GM12878 (cell line): ENCODE measurements around the gene SORCS2. TPM values are rescaled to one million over a fixed set of nuclear protein-coding genes. Genes with fewer than 3 reads are reported as not detected.

Source experiments
- ATAC-seq: fragments of 200-7000 bp; cut with Tn5 transposase; 3 replicates; pipeline ENCODE4 v1.9.1; 2020; ENCODE audit warnings: mild to moderate bottlenecking, moderate library complexity
- BruUV-seq: library from RNA; stranded (reverse); fragments of 400-500 nt; replicated peaks from 2 replicates; lab custom pipeline; 2021; lab: Mats Ljungman, UMichigan
- CTCF ChIA-PET: fragments of 300-600 bp; sonication (Branson Sonifier 250); formaldehyde crosslinking; extraction: SDS; loops from one replicate; lab custom pipeline; 2021; ENCODE audit warnings: inconsistent platforms; lab: Yijun Ruan, JAX
- POLR2A ChIA-PET: fragments of 350-600 bp; formaldehyde crosslinking; extraction: SDS; loops from one replicate; lab custom pipeline; 2021; ENCODE audit warnings: inconsistent platforms; lab: Charles Lee
- RAD21 ChIA-PET: fragments of 300-600 bp; sonication (Branson Sonifier 250); formaldehyde crosslinking; loops from one replicate; lab custom pipeline; 2023; ENCODE audit warnings: antibody characterized with exemption; ENCODE audit not compliant: unreplicated experiment; lab: Charles Lee
- SMC1A ChIA-PET: fragments of 300-600 bp; sonication (Branson Sonifier 250); formaldehyde crosslinking; loops from one replicate; lab custom pipeline; 2023; ENCODE audit not compliant: unreplicated experiment, uncharacterized antibody; lab: Charles Lee
- DNase-seq: peaks from one replicate; pipeline ENCODE4 v3.0.0-alpha.2; 2011; ENCODE audit warnings: low read depth, low spot score
- FAIRE-seq: peaks from 3 replicates; lab custom pipeline; 2011; peaks lifted over from hg19 to GRCh38; lab: Jason Lieb, UNC
- H2AFZ ChIP-seq: 2 replicates; pipeline ENCODE4 v1.6.0; 2011; ENCODE audit warnings: low read depth, low read length, control low read depth; ENCODE audit not compliant: control insufficient read depth
- H3K27ac ChIP-seq: 2 replicates; pipeline ENCODE4 v1.5.1; 2011; ENCODE audit warnings: control low read depth; ENCODE audit not compliant: control insufficient read depth, insufficient read depth
- H3K27me3 ChIP-seq, 2 experiments: replicated peaks in 1 of 2; 2 replicates each; pipeline versions ENCODE4 v1.6.0 to v1.6.1; 2011; ENCODE audit warnings: low read length in 1 of 2; ENCODE audit not compliant: control insufficient read depth in 2 of 2, insufficient read depth in 2 of 2
- H3K36me3 ChIP-seq, 2 experiments: 2 replicates each; pipeline ENCODE4 v1.5.1; 2011; ENCODE audit warnings: low read length in 1 of 2; ENCODE audit not compliant: control insufficient read depth in 2 of 2, insufficient read depth in 2 of 2
- H3K4me1 ChIP-seq: 2 replicates; pipeline ENCODE4 v1.6.1; 2011; ENCODE audit warnings: mild to moderate bottlenecking, low read length, moderate library complexity, mixed read lengths; ENCODE audit not compliant: control insufficient read depth, insufficient read depth
- H3K4me2 ChIP-seq: 2 replicates; pipeline ENCODE4 v1.6.0; 2011; ENCODE audit warnings: control low read depth; ENCODE audit not compliant: control insufficient read depth, insufficient read depth
- H3K4me3 ChIP-seq: fragments of 200-600 bp; sonication (generic); 2 replicates; pipeline ENCODE4 v1.5.1; 2016
- H3K79me2 ChIP-seq: 2 replicates; pipeline ENCODE4 v1.6.0; 2011; ENCODE audit warnings: low read length; ENCODE audit not compliant: control insufficient read depth, insufficient read depth
- H3K9ac ChIP-seq: 2 replicates; pipeline ENCODE4 v1.8.0; 2011; ENCODE audit warnings: low read length, control low read depth, mixed read lengths; ENCODE audit not compliant: control insufficient read depth, insufficient read depth
- H3K9me3 ChIP-seq: replicated peaks from 3 replicates; pipeline ENCODE4 v1.5.1; 2011; ENCODE audit warnings: mild to moderate bottlenecking, low read length; ENCODE audit not compliant: control insufficient read depth, insufficient read depth
- H4K20me1 ChIP-seq: 2 replicates; pipeline ENCODE4 v1.6.0; 2011; ENCODE audit not compliant: control insufficient read depth, insufficient read depth
- BCL11A ChIP-seq: IDR thresholded peaks from 2 replicates; pipeline ENCODE4 v1.6.1; 2011; ENCODE audit warnings: low read depth, low read length
- DPF2 ChIP-seq: fragments of 450-650 bp; IDR thresholded peaks from 2 replicates; pipeline ENCODE4 v1.6.1; 2017; ENCODE audit warnings: mild to moderate bottlenecking
- MEF2B ChIP-seq: fragments of 450-650 bp; IDR thresholded peaks from 2 replicates; pipeline ENCODE4 v1.6.1; 2018; ENCODE audit warnings: mild to moderate bottlenecking, moderate library complexity; ENCODE audit not compliant: partially characterized antibody, poor library complexity, severe bottlenecking
- POU2F2 ChIP-seq: IDR thresholded peaks from 3 replicates; pipeline ENCODE4 v1.6.1; 2011; ENCODE audit warnings: low read depth, mild to moderate bottlenecking, low read length, borderline replicate concordance
- TARDBP ChIP-seq: IDR thresholded peaks from 2 replicates; pipeline ENCODE4 v1.6.1; 2016; ENCODE audit warnings: borderline replicate concordance
- TCF7 ChIP-seq: IDR thresholded peaks from 2 replicates; pipeline ENCODE4 v1.6.1; 2014; ENCODE audit warnings: antibody characterized with exemption, borderline replicate concordance
- WRNIP1 ChIP-seq: IDR thresholded peaks from 2 replicates; pipeline ENCODE4 v1.6.1; 2011; ENCODE audit warnings: low read depth, low read length, improper control_type of control experiment, borderline replicate concordance
- ZNF384 ChIP-seq: IDR thresholded peaks from 2 replicates; pipeline ENCODE4 v1.6.1; 2012; ENCODE audit warnings: low read depth, mild to moderate bottlenecking, low read length, improper control_type of control experiment, borderline replicate concordance
- WGBS: methylation state at CpG from one replicate; pipeline ENCODE4 v1.1.6; 2016; ENCODE audit warnings: low lambda C conversion rate; ENCODE audit not compliant: insufficient replicate concordance, insufficient coverage; ENCODE audit errors: missing lambda C conversion rate; 5-methylcytosine and 5-hydroxymethylcytosine counted together
- in situ Hi-C: fragments of 300-500 bp; cut with MboI; formaldehyde crosslinking; loops from 9 replicates; pipeline ENCODE4 v1.14.3; 2018; ENCODE audit warnings: mixed read lengths
- intact Hi-C: fragments of 100-400 bp; cut with micrococcal nuclease; formaldehyde crosslinking; loops from one replicate; pipeline ENCODE4 v1.14.2; 2022; ENCODE audit not compliant: unreplicated experiment
- polyA plus RNA-seq, 11 experiments: library from polyadenylated mRNA; depleted of rRNA in 4 of 11; unstranded in 6 of 11; stranded (reverse) in 5 of 11; fragments of >200 nt; fragmentation: Nextera tagmentation in 4 of 11; fragmentation: Illumina TruSeq in 1 of 11; extraction: Ambion mirVana in 4 of 11; extraction: Trizol in 1 of 11; gene quantifications; 1 replicate in 1 of 11; 2 replicates in 10 of 11; pipeline versions ENCODE4 v1.2.1 to v1.2.3, GENCODE V29; 2011 to 2016; ENCODE audit warnings: inconsistent platforms in 2 of 11, missing spikeins in 2 of 11, low read depth in 1 of 11
- total RNA-seq, 4 experiments: library from RNA; depleted of rRNA in 3 of 4; stranded (reverse); fragments of >200 nt in 3 of 4; fragmentation: Illumina TruSeq in 1 of 4; extraction: Trizol in 1 of 4; gene quantifications; 2 replicates each; pipeline versions ENCODE4 v1.2.1 to v1.2.3, GENCODE V29; 2013 to 2021
- TF ChIP-seq, protein P1 (sequence below): fragments of 150-350 bp; IDR thresholded peaks from 2 replicates; pipeline ENCODE4 v1.6.1; 2016; ENCODE audit warnings: low read depth, low read length

The SORCS2 gene
- total and polyA plus RNA-seq, 10 of the 15 experiments (the other 5 are each of a cell fraction or from before 2014, with no cell fraction given) = 0.01 to 0.15 (median 0.05) TPM; not detected in 5

- ATAC-seq = no peak
- no peaks in the 10 kb centered on the region for H3K36me3 ChIP-seq
- FAIRE-seq = no peak
- no peaks in the 10 kb centered on the region for H3K79me2 ChIP-seq
- H2AFZ ChIP-seq = no peak overlapping the region
- RAD21 ChIA-PET = no interaction called here
- H3K4me2 ChIP-seq = no peak overlapping the region
- H3K27me3 ChIP-seq = no peaks in the 10 kb centered on the region
- SMC1A ChIA-PET = no interaction called here
- H3K4me1 ChIP-seq = no peaks in the 10 kb centered on the region
- H3K27ac ChIP-seq = no peak overlapping the region
- CTCF ChIA-PET = interaction anchor here (0.6 kb wide), 1 partner anchor 1863 kb away, joined by 3 read pairs; no protein-coding TSS in a partner anchor
- POLR2A ChIA-PET = no interaction called here
- 3% methylated on average over 4 of the region's 4 CpGs for WGBS
- H4K20me1 ChIP-seq = no peaks in the 10 kb centered on the region
- no peak for DNase-seq
- TF ChIP-seq BCL11A (no peak), MEF2B (no peak), DPF2 (no peak), WRNIP1 (no peak), TARDBP (no peak), ZNF384 (no peak), TCF7 (no peak), POU2F2 (no peak)
- TF ChIP-seq, protein P1, sequence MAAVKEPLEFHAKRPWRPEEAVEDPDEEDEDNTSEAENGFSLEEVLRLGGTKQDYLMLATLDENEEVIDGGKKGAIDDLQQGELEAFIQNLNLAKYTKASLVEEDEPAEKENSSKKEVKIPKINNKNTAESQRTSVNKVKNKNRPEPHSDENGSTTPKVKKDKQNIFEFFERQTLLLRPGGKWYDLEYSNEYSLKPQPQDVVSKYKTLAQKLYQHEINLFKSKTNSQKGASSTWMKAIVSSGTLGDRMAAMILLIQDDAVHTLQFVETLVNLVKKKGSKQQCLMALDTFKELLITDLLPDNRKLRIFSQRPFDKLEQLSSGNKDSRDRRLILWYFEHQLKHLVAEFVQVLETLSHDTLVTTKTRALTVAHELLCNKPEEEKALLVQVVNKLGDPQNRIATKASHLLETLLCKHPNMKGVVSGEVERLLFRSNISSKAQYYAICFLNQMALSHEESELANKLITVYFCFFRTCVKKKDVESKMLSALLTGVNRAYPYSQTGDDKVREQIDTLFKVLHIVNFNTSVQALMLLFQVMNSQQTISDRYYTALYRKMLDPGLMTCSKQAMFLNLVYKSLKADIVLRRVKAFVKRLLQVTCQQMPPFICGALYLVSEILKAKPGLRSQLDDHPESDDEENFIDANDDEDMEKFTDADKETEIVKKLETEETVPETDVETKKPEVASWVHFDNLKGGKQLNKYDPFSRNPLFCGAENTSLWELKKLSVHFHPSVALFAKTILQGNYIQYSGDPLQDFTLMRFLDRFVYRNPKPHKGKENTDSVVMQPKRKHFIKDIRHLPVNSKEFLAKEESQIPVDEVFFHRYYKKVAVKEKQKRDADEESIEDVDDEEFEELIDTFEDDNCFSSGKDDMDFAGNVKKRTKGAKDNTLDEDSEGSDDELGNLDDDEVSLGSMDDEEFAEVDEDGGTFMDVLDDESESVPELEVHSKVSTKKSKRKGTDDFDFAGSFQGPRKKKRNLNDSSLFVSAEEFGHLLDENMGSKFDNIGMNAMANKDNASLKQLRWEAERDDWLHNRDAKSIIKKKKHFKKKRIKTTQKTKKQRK = no peak
- no TSS peak for BruUV-seq
- no peak overlapping the region for H3K9ac ChIP-seq
- H3K4me3 ChIP-seq = no peak overlapping the region
- intact Hi-C loops (no loop called here), in situ Hi-C loops (no loop called here)
- H3K9me3 ChIP-seq = no peaks in the 10 kb centered on the region
These were observed 210.2 kb downstream of the SORCS2 start for GRCh38 chr4:7402526-7402925.
